IPS-NIHi7 (cell line): ENCODE measurements around the gene ARHGAP5.
"Not testable (repeated sequence)": the region's sequence is repeated elsewhere in the genome, so short reads cannot be mapped to it uniquely, and the experiment has no call there.

ENCODE experiments used
- DNase-seq: peaks from one replicate; pipeline ENCODE4 v3.0.0; 2012; ENCODE audit warnings: mixed read lengths; ENCODE audit errors: extremely low spot score

Gene ARHGAP5

DNA sequence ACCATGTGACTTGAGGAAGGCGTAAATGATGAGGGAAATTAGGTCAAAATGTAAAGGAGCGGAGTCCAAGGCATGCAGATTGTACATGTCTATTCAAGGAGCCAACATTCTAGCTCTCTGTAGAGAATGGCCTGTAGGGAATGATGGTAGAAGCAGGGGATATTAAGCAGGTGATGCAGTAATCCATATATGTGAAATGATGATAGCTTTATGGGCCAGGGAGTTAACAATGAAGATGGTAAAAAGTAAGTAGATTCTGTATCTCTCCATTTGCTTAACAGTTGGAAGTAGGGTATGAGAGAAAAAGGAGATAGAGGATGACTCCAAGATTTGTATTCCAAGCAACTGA lies 33.4 kb downstream of the ARHGAP5 start:
- no peak for DNase-seq

DNA sequence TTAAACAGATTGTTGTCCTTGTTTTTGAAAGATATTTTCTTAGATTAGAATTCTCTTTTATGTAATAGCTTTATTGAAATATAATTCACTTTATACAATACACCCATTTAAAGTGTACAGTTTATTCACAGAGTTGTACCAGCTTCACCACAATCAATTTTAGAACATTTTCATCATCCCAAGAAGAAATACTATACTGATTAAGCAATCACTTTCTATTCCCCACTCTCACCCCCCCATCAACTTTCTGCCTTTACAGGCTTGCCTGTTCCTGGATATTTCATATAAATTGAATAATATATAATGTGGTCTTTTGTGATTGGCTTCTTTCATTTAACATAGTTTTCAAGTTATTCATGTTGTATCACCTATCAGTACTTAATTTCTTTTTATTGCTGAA lies 44.4 kb downstream of the ARHGAP5 start:
- DNase-seq = no peak

DNA sequence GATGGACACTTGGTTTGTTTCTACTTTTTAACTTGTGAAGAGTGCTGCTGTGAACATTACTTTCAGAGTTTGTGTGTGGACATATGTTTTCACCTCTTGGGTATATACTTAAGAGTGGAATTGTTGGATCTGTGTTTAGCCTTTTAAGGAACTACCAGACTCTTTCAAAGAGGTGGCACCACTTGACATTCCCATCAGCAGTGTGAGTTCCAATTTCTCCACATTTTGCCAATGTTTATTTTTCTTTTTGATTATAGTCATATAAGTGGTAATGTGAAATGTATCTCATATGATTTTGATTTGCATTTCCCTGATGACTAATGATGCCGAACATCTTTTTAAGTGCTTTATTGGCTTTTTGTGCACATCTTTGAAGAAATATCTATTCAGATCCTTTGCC lies 44.8 kb downstream of the ARHGAP5 start:
- DNase-seq = no peak

DNA sequence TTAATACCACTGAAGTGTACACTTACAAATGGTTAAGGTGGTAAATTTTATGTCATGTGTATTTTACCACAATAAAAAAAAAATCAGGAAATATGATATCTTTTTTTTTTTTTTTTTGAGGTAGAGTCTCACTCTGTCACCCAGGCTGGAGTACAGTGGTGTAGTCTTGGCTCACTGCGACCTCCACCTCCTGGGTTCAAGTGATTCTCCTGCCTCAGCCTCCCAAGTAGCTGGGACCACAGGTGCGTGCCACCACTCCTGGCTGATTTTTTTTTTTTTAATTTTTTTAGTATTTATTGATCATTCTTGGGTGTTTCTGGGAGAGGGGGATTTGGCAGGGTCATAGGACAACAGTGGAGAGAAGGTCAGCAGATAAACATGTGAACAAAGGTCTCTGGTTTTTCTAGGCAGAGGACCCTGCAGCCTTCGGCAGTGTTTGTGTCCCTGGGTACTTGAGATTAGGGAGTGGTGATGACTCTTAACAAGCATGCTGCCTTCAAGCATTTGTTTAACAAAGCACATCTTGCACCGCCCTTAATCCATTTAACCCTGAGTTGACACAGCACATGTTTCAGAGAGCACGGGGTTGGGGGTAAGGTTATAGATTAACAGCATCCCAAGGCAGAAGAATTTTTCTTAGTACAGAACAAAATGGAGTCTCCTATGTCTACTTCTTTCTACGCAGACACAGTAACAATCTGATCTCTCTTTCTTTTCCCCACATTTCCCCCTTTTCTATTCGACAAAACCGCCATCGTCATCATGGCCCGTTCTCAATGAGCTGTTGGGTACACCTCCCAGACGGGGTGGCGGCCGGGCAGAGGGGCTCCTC lies 50.0 kb downstream of the ARHGAP5 start:
- DNase-seq = not testable (repeated sequence)

DNA sequence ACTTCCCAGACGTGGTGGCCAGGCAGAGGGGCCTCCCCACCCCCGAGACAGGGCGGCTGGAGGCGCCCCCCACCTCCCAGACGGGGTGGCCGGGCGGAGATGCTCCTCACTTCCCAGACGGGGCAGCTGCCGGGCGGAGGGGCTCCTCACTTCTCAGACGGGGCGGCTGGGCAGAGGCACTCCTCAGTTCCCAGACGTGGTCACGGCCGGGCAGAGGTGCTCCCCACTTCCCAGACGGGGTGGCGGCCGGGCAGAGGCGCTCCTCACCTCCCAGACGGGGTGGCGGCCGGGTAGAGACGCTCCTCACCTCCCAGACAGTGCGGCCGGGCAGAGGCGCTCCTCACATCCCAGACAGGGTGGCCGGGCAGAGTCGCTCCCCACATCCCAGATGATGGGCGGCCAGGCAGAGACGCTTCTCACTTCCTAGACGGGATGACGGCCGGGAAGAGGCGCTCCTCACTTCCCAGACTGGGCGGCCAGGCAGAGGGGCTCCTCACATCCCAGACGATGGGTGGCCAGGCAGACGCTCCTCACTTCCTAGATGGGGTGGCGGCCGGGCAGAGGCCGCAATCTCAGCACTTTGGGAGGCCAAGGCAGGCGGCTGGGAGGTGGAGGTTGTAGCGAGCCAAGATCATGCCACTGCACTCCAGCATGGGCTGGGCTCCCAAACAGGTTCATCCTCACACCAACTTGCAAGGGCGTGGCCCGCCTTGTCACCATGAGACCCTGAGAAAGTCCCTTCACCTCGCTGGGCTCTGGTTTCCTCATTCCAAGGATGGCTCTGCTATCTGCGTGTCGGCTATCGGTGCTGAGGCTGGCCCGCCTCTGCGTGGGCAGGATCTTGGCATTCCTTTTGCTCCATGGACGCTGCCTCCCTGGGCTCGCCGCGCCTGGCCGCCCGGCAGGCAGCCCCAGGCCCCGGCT lies 50.9 kb downstream of the ARHGAP5 start:
- DNase-seq = not testable (repeated sequence)

DNA sequence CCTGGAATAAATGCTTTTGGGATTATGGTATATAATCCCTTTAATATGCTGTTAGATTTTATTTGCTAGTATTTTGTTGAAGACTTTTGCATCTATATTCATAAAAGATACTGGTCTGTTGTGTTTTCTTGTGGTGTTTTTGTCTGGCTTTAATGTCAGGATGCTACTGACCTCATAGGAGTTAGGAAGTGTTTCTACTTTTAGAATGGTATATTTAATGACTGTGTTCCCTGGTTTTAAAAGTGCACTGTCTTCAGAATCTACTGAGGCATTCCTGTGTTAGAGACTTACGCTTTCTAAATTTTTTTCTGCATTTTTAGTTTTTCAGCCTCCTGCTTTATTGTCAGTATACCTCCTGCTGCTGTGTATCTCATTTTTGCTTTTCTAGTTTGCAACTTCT lies 51.6 kb downstream of the ARHGAP5 start:
- DNase-seq = no peak

DNA sequence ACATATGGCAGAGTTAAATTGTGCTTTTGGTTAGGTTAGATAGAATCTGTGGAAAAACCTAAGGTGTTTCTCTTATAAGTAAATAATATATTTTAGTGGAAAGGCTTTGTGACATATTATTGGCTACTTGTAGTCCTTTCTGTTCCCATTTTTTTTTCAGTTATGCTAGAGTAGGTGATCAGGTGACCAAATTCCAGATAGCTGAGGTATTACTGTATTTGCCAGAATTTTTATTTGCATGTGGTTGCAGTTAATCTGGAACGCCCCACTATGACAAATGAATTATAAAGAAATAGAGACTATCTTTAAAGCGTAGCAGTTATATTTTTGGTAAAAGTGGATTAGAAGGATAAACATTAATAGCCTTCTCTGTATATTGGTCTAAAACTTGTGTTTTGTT lies 52.0 kb downstream of the ARHGAP5 start:
- no peak for DNase-seq

DNA sequence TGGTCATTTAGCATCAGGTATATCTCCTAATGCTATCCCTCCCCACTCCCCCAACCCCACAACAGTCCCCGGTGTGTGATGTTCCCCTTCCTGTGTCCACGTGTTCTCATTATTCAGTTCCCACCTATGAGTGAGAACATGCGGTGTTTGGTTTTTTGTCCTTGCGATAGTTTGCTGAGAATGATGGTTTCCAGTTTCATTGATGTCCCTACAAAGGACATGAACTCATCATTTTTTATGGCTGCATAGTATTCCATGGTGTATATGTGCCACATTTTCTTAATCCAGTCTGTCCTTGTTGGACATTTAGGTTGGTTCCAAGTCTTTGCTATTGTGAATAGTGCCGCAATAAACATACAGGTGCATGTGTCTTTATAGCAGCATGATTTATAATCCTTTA lies 54.6 kb downstream of the ARHGAP5 start:
- DNase-seq = not testable (repeated sequence)

DNA sequence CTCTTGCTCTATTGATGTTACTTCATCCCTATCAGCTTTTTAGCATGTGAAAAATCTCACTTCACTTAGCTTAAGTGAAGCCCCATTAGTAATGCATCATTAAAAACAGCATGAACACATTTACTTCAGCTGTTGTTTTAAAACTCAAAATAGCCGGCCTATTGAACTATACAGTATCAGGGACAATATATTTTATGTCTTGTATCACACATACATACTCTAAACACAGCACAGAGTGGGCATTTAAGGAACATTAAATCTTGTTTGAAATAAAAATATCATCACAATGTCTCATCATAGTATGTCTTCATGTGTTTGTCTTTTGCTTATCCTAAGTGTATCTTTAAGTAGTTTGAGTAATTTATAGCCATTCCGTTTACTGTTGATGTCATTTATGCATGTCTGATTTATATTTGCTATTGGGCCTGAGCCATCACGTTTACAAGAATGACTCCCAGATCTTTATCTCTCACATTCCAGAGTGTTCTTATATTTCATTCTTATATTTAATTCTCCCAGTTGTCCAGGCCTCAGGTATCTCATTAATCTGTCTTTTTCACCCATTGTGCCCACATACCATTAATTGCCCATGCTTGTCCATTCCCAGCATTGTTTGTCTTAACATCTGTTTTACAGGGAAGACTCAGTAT lies 57.5 kb downstream of the ARHGAP5 start:
- no peak for DNase-seq

DNA sequence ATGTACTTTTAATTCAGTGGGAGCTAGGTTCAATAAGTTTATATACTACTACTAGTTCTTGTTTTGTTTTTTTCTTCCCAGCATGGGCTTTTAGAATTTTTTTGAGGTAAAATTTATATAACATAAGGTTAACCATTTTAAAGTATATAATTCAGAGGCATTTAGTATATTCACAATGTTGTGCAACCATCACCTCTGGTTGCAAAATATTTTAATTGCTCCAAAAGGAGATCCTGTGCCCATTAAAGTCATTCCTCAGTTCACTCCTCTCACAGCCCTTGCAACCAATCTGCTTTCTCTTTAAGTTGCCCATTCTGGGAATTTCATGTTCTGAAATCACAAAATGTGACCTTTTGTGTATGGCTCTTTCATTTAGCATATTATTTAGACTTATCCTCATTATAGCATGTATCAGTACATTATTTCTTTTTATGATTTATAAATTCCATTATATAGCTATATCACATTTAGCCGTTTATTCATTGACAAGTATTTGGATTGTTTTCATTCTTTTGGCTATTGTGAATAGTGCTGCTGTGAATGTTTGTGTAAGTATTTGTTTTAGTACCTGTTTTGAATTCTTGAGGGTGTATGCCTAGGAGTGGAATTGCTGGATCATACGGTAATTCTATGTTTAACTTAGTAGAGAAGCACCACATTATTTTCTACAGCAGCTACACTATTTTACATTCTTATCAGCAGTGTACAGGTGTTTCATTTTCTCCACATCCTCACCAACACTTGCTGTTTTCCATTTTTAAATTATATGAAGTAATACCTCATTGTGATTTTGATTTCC lies 59.1 kb downstream of the ARHGAP5 start:
- DNase-seq = no peak

DNA sequence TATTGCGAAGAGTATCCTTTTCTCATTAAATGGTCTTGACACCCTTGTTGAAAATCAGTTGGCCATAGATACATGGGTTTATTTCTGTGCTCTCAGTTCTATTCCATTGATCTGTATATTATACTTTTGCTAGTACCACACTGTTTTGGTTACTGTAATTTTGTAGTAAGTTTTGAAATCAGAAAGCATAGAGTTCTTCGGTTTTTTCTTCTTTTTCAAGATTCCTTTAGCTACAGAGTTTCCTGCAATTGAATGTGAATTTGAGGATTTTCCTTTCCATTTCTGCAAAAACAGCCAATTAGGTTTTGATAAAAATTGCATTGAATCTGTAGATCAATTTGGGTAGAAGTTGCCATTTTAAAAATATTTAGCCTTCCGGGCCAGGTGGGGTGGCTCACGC lies 60.2 kb downstream of the ARHGAP5 start:
- DNase-seq = no peak

DNA sequence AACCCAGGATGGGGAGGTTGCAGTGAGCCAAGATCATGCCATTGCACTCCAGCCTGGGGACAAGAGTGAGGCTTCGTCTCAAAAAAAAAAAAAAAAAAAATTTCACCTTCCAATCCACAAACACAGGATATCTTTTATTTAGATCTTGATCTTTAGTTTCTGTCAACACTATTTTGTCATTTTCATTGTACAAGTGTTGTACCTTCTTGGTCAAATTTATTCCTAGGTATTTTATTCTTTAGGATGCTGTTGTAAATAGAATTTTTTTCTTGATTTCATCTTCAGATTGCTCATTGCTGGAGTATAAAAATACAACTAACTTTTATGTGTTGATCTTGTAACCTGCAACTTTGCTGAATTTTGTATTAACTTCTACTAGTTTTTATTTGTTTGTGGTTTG lies 60.8 kb downstream of the ARHGAP5 start:
- DNase-seq = no peak

DNA sequence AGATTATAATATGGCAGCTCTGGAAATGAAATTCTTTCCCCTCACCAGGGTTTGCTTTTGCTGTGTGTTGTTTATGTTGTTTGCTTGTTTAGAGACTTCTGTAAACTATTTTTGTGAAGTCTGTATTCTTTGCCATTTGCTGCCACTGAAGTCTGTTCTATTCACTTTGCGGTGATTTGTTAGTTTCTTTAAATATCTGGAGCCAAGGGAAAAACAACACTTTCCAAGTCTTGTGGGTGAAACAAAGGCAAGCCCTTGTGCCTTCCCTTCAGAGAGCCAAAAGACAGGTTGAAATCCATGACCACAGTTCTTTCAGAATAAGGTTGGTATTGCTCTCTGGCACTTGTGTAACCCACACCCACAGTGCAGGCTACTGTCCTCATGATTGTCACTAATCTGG lies 65.2 kb downstream of the ARHGAP5 start:
- no peak for DNase-seq

DNA sequence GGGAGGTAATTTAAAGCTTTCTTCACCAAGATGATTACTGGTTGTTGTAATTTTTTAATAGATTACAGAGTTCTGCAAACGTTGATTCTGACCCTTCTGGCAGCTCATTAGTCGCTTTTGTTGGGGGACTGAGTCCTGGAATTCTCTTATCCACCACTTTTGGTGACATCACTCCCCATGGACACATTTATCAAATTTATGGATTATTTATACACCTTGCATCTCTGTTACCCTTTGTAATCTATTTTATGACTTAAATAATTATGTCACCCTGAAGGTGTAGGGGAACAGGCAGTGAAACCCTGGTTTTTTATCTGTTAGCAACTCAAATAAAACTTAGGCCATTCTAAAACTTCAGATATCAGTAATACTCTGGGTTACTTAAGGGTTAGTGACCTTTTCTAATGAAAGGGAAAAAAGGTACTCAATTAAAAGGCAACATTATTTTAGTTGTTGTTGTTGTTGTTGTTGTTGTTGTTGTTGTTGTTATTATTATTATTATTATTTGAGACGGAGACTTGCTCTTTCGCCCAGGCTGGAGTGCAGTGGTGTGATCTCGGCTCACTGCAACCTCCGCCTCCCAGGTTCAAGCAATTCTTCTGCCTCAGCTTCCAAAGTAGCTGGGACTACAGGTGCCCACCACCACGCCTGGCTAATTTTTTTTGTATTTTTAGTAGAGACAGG lies 65.8 kb downstream of the ARHGAP5 start:
- DNase-seq = no peak

DNA sequence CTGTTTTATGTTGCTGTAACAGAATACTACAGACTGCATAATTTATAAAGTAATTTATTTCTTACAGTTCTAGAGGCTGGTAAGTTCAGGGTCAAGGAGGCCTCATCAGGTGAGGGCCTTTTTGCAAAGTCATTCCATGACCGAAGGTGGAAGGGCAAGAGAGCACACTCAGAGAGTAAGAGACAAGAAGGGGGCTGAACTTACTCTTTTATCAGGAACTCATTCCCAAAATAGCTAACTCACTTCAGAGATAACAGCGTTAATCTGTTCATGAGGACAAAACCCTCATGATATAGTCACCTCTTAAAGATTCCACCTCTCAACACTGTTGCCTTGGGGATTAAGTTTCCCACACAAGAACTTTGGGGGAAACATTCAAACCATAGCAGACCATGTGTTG lies 73.3 kb downstream of the ARHGAP5 start:
- no peak for DNase-seq

DNA sequence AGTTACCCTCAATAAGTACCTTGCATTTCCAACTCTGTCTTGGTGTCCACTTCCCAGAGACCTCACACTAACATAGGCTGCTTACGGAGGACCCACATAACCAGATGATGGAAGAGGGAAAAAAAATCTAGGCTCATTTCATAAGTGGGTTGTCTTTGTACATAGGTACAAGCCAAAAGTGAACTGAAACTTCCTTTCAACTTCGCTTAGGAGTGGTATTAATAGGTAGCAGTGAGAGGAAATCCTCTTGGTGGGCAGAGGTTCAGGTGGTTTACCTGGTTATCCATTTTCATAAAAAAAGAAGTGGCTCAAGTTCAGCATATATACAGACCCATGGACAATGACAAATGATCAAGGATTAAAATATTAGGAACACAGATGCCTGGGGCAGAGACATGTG lies 88.9 kb downstream of the ARHGAP5 start:
- no peak for DNase-seq

DNA sequence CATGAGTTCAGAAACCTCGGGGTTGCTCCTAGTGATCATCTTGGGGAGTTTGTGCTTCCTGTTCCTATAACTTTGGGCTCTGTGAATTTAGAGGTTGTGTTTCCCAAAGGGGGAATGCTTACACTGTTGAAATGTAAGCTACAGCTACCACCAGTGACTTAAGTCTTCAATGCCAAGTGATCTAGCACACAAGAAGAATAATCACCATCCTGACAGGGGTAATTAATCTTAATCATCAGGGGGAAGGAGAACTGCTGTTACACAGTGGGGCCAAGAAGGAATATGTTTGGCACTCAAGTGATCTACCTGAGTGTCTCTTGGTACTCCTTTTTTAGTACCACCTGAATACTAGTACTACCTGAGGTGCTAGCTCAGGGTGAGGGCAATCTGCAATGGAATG lies 89.8 kb downstream of the ARHGAP5 start:
- no peak for DNase-seq

DNA sequence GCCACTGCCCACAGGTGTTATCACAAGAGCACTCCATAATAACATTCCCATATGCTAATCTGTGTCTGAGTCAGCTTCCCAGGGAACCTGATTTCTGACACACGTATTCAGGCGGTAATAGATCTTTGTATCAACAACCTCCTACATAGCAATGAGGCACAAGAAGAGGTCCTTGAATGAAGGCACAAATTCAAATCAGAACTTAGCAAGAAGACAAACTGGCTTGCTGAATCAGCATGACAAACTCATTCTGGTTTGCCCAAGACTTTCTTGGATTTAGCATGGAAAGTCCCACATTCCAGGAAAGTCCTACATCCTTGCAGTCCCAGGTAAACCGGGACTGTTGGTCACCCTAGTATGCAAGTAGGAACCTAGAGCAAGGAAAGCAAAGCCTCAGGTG lies 90.8 kb downstream of the ARHGAP5 start:
- no peak for DNase-seq

DNA sequence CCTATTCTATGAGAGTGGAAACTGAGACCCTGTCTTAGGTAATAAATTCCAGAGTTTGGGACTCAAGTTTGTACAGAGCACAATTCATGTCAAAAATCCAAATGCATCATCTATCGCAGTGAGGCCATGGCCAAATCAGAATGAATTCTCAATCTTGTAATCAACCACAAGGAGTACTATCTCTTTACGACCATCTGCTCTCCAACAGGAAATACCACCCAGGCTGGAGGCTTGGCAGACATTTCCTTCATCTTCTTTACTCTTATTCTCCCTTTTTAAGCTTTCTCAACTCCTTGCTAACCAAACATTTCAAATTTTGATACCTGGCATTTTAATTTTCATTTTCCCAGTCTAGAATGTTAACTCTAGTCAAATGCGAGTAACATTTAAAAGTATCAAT lies 92.1 kb downstream of the ARHGAP5 start:
- DNase-seq = no peak

DNA sequence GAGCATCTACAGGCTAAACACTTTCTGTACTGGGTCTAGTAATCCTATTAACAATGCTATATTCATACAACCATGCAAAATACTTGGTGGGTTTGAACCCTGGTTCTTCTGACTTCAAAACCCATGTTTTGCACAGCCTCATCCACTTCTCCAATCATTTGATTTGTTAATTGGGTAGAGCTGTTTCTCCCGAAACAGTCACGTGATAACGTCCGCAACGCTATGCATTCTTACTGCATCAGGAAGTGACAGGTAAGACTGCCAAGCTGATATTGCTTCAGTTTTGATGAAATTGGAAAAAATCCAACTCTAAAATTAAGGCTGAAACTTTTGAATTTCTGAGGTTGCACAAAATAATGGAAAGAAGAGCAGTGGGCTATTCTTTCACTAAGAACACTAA lies 94.4 kb downstream of the ARHGAP5 start:
- DNase-seq = no peak
